ENCODE data around the gene PDIK1L. TPM values are rescaled to one million over a fixed set of nuclear protein-coding genes. Genes with fewer than 3 reads are reported as not detected.
"Not testable (repeated sequence)": the region's sequence is repeated elsewhere in the genome, so short reads cannot be mapped to it uniquely, and the experiment has no call there.

The PDIK1L gene
- total and polyA plus RNA-seq, 2 donors: 6.1 to 11.9 TPM

DNA sequence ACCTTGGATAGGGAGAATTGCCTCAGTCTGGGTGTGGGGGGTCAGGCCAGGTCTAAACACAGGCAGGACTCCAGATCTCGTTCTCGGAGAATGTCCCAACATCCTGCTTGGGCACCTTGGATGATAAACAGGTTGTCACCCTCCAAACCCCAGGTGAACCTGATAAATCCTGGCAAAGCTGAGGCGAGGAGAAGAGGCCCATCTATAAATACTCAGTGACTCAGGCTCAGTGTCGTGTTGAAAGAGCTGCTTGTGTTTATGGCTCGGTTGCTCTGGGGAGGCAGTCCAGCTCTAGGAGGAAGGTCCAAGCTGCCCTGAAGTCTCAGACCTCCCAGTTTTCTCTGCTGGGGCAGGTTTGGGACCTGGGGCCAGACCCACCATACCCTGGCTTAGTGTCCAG is 28.4 kb upstream of the PDIK1L start:
- 82% methylated on average over 5 of the region's 5 CpGs for WGBS
- peaks cover 0 to 20% of the 10 kb centered on the region in 2 donors for H3K27me3 ChIP-seq (ENCODE audit: control insufficient read depth in 2 of 2, insufficient read depth in 1 of 2, low read length in 1 of 2)
- no peaks in the 10 kb centered on the region for H3K4me1 ChIP-seq (ENCODE audit: control insufficient read depth in 2 of 2, insufficient read depth in 2 of 2, low read length in 2 of 2)
- H3K36me3 ChIP-seq (ENCODE audit: control insufficient read depth in 2 of 2, insufficient read depth in 2 of 2, low read length in 1 of 2): no peaks in the 10 kb centered on the region
- no peak overlapping the region for H3K4me3 ChIP-seq (ENCODE audit: low read length in 2 of 2)
- no peak for DNase-seq (ENCODE audit: low read depth in 6 of 9, low spot score in 9 of 9)
- no peak overlapping the region for H3K27ac ChIP-seq (ENCODE audit: low read depth in 1 of 2, low read length in 1 of 2)
- H3K9me3 ChIP-seq (ENCODE audit: control insufficient read depth in 2 of 2, insufficient read depth in 1 of 2, low read length in 1 of 2): no peaks in the 10 kb centered on the region

DNA sequence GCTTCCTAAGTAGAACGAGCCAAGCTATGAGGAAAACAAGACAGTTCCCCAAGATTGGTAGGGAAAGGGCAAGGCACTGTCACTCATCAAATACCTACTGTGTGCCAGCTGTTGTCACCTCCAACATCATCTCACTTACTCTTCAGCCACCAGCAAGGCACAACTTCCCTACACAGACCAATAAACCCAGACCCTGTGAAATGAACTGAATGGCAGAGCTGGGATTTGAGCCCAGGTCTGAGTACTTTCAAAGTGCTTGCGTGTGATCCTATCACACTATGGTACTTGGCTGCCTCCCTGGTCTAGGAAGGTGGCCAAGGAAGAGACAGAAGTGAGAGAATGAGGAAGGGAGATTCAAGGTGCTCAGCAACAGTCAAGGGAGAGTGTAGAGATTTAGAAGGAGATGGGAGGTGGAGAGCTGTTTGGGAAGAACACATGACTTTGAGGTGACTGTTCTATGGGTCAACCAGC is 27.5 kb upstream of the PDIK1L start:
- DNase-seq (ENCODE audit: low read depth in 6 of 9, low spot score in 9 of 9): no peak
- H3K9me3 ChIP-seq (ENCODE audit: control insufficient read depth in 2 of 2, insufficient read depth in 1 of 2, low read length in 1 of 2): no peaks in the 10 kb centered on the region
- no peak overlapping the region for H3K27ac ChIP-seq (ENCODE audit: low read depth in 1 of 2, low read length in 1 of 2)
- H3K4me1 ChIP-seq (ENCODE audit: control insufficient read depth in 2 of 2, insufficient read depth in 2 of 2, low read length in 2 of 2): no peaks in the 10 kb centered on the region
- no peak overlapping the region for H3K4me3 ChIP-seq (ENCODE audit: low read length in 2 of 2)
- 84% methylated on average over 2 of the region's 2 CpGs for WGBS
- H3K27me3 ChIP-seq (ENCODE audit: control insufficient read depth in 2 of 2, insufficient read depth in 1 of 2, low read length in 1 of 2): peaks cover 0 to 14% of the 10 kb centered on the region in 2 donors
- H3K36me3 ChIP-seq (ENCODE audit: control insufficient read depth in 2 of 2, insufficient read depth in 2 of 2, low read length in 1 of 2): no peaks in the 10 kb centered on the region

DNA sequence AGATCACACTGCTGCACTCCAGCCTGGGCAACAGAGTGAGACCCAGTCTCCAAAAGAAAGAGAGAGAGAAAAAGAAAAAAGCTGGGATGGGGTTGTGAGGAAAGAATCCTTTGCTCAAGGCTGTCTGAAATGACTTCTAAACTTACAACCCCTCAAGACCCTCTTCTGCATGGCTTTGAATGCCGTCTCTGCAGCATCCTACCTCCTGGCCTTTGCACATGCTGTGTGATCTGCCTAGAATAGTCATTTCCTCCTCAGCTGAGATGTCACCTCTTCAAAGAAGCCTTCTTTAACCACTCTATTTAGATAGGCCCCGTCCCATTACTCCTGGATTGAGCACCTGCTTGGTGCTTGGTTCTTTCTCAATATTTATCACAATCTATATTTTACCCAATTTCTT is 26.8 kb upstream of the PDIK1L start:
- Histone ChIP-seq H3K4me1 (ENCODE audit: control insufficient read depth in 2 of 2, insufficient read depth in 2 of 2, low read length in 2 of 2) (no peaks in the 10 kb centered on the region), H3K9me3 (ENCODE audit: control insufficient read depth in 2 of 2, insufficient read depth in 1 of 2, low read length in 1 of 2) (no peaks in the 10 kb centered on the region), H3K36me3 (ENCODE audit: control insufficient read depth in 2 of 2, insufficient read depth in 2 of 2, low read length in 1 of 2) (no peaks in the 10 kb centered on the region), H3K4me3 (ENCODE audit: low read length in 2 of 2) (no peak overlapping the region), H3K27ac (ENCODE audit: low read depth in 1 of 2, low read length in 1 of 2) (no peak overlapping the region), H3K27me3 (ENCODE audit: control insufficient read depth in 2 of 2, insufficient read depth in 1 of 2, low read length in 1 of 2) (peaks cover 0 to 16% of the 10 kb centered on the region in 2 donors)
- no peak for DNase-seq (ENCODE audit: low read depth in 6 of 9, low spot score in 9 of 9)
- WGBS: 72% methylated on average over 2 of the region's 2 CpGs

DNA sequence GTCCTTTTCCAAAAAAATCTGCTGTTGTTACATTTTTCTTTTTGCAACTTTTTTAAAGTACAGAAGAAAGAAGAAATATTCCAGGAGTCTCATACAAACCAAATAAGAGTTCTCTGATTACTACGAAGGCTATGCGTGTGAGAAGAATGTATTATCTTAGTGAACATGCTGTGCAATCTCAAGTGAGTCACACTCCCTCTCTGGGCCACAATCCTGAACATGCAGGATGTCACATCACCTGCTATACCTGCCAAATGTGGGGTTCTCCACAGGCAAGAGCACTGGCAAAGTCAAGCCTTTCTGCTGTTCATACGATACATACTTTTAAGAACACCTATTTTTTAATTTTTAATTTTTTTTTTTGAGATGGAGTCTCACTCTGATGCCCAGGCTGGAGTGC is 22.5 kb upstream of the PDIK1L start:
- Histone ChIP-seq H3K4me3 (ENCODE audit: low read length in 2 of 2) (no peak overlapping the region), H3K36me3 (ENCODE audit: control insufficient read depth in 2 of 2, insufficient read depth in 2 of 2, low read length in 1 of 2) (no peaks in the 10 kb centered on the region), H3K9me3 (ENCODE audit: control insufficient read depth in 2 of 2, insufficient read depth in 1 of 2, low read length in 1 of 2) (no peaks in the 10 kb centered on the region), H3K27ac (ENCODE audit: low read depth in 1 of 2, low read length in 1 of 2) (no peak overlapping the region), H3K27me3 (ENCODE audit: control insufficient read depth in 2 of 2, insufficient read depth in 1 of 2, low read length in 1 of 2) (peaks cover 2 to 33% of the 10 kb centered on the region in 2 donors), H3K4me1 (ENCODE audit: control insufficient read depth in 2 of 2, insufficient read depth in 2 of 2, low read length in 2 of 2) (no peaks in the 10 kb centered on the region)
- WGBS: 98% methylated on average over 3 of the region's 3 CpGs
- no peak for DNase-seq (ENCODE audit: low read depth in 6 of 9, low spot score in 9 of 9)

DNA sequence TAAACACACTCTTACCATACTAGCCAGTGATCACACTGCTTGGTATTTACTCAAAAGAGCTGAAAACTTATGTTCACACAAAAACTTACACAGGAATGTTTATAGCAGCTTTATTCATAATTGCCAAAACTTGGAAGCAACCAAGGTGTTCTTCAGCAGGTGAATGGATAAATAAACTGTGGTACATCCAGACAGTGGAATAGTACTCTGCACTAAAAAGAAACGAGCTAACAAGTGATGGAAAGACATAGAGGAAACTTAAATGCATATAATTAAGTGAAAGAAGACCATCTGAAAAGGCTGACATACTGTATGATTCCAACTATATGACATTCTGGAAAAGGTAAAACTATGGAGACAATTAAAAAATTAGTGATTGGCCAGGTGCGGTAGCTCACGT is 20.7 kb upstream of the PDIK1L start:
- 97% methylated on average over 3 of the region's 3 CpGs for WGBS
- Histone ChIP-seq H3K27me3 (ENCODE audit: control insufficient read depth in 2 of 2, insufficient read depth in 1 of 2, low read length in 1 of 2) (peaks cover 2 to 39% of the 10 kb centered on the region in 2 donors), H3K4me1 (ENCODE audit: control insufficient read depth in 2 of 2, insufficient read depth in 2 of 2, low read length in 2 of 2) (no peaks in the 10 kb centered on the region), H3K36me3 (ENCODE audit: control insufficient read depth in 2 of 2, insufficient read depth in 2 of 2, low read length in 1 of 2) (no peaks in the 10 kb centered on the region), H3K4me3 (ENCODE audit: low read length in 2 of 2) (no peak overlapping the region), H3K27ac (ENCODE audit: low read depth in 1 of 2, low read length in 1 of 2) (no peak overlapping the region), H3K9me3 (ENCODE audit: control insufficient read depth in 2 of 2, insufficient read depth in 1 of 2, low read length in 1 of 2) (no peaks in the 10 kb centered on the region)
- no peak for DNase-seq (ENCODE audit: low read depth in 6 of 9, low spot score in 9 of 9)

DNA sequence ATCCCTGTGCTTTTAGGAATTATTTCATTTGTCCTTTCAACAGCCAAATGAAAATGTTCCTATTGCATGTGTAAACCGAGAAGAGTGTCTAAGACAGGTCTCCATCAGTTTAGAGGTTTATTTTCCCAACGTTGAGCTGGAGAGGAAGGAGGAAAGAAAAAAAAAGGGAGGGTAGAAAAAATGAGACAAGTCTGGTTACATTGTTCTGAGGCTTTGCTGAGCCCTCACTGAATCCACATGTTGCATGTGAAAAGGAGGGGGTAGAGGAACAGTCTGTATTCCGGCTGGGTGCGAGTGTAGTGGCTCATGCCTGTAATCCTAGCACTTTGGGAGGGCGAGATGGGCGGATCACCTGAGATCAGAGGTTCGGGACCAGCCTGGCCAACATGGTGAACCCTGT is 19.2 kb upstream of the PDIK1L start:
- no peak for DNase-seq (ENCODE audit: low read depth in 6 of 9, low spot score in 9 of 9)
- no peaks in the 10 kb centered on the region for H3K4me1 ChIP-seq (ENCODE audit: control insufficient read depth in 2 of 2, insufficient read depth in 2 of 2, low read length in 2 of 2)

DNA sequence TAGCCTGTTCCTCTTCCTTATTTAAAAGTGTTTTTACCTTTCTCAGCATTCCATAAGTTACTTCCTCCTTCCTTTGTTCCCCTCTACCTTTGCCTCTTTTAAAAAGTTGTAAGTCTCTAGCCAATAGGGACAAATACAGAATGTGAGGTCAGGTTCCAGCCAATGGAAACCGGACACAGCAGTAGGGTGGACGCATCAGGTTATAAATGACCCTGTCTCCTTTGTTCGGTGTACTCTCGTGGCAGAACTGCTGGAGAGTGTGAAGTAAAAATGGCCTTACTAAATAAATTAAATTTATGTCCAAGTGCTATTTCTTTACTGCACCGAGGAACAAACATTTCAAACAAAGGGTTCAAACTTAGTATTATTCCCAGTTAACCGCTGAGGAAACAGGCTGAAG is 18.1 kb upstream of the PDIK1L start:
- H3K9me3 ChIP-seq (ENCODE audit: control insufficient read depth in 2 of 2, insufficient read depth in 1 of 2, low read length in 1 of 2); DNase-seq (ENCODE audit: low read depth in 6 of 9, low spot score in 9 of 9): not testable (repeated sequence)

More for the DNA sequence above, 19.2 kb upstream of the PDIK1L start:
- Histone ChIP-seq H3K27me3 (ENCODE audit: control insufficient read depth in 2 of 2, insufficient read depth in 1 of 2, low read length in 1 of 2) (peaks cover 2 to 46% of the 10 kb centered on the region in 2 donors), H3K36me3 (ENCODE audit: control insufficient read depth in 2 of 2, insufficient read depth in 2 of 2, low read length in 1 of 2) (no peaks in the 10 kb centered on the region), H3K9me3 (ENCODE audit: control insufficient read depth in 2 of 2, insufficient read depth in 1 of 2, low read length in 1 of 2) (no peaks in the 10 kb centered on the region), H3K4me3 (ENCODE audit: low read length in 2 of 2) (no peak overlapping the region), H3K27ac (ENCODE audit: low read depth in 1 of 2, low read length in 1 of 2) (no peak overlapping the region)
- 79% methylated on average over 7 of the region's 7 CpGs for WGBS

DNA sequence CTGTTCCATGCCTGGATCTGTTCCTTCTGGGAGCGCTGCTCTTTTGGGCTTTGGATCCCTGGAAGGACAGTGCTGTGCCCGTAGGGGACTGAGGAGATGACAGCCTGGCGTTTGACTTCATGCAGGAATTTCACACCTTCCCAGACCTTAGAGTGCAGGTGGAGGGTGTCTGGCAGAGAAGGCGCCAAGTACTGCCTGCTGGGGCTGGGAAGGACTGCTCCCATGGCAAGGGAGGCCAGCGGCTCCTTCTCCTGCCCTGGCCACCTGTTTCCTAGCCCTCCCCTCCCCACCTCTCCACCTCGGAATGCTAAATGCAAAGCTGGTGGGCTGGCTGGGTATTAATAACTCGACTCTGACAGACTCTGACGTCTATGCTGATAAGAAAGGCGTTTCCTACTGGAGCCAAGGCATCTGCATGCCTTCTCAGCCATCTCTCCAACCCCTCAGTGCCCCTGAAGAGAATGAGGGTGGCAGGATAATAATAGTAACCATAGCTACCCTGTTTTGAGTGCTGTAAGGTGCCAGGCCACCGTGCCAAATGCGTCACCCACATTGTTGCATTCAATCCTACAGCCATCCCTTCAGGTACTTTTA is 17.5 kb upstream of the PDIK1L start:
- WGBS: 55% methylated on average over 11 of the region's 11 CpGs
- Histone ChIP-seq H3K27me3 (ENCODE audit: control insufficient read depth in 2 of 2, insufficient read depth in 1 of 2, low read length in 1 of 2) (peaks cover 2 to 49% of the 10 kb centered on the region in 2 donors), H3K4me3 (ENCODE audit: low read length in 2 of 2) (no peak overlapping the region), H3K27ac (ENCODE audit: low read depth in 1 of 2, low read length in 1 of 2) (no peak overlapping the region), H3K4me1 (ENCODE audit: control insufficient read depth in 2 of 2, insufficient read depth in 2 of 2, low read length in 2 of 2) (no peaks in the 10 kb centered on the region), H3K36me3 (ENCODE audit: control insufficient read depth in 2 of 2, insufficient read depth in 2 of 2, low read length in 1 of 2) (no peaks in the 10 kb centered on the region), H3K9me3 (ENCODE audit: control insufficient read depth in 2 of 2, insufficient read depth in 1 of 2, low read length in 1 of 2) (no peaks in the 10 kb centered on the region)
- no peak for DNase-seq (ENCODE audit: low read depth in 6 of 9, low spot score in 9 of 9)

More for the DNA sequence above, 18.1 kb upstream of the PDIK1L start:
- not testable (repeated sequence) for H3K4me1 ChIP-seq (ENCODE audit: control insufficient read depth in 2 of 2, insufficient read depth in 2 of 2, low read length in 2 of 2); H3K27ac ChIP-seq (ENCODE audit: low read depth in 1 of 2, low read length in 1 of 2); H3K36me3 ChIP-seq (ENCODE audit: control insufficient read depth in 2 of 2, insufficient read depth in 2 of 2, low read length in 1 of 2); H3K4me3 ChIP-seq (ENCODE audit: low read length in 2 of 2)
- peaks cover 2 to 49% of the 10 kb centered on the region in 2 donors for H3K27me3 ChIP-seq (ENCODE audit: control insufficient read depth in 2 of 2, insufficient read depth in 1 of 2, low read length in 1 of 2)
- 56% methylated on average over 6 of the region's 6 CpGs for WGBS

DNA sequence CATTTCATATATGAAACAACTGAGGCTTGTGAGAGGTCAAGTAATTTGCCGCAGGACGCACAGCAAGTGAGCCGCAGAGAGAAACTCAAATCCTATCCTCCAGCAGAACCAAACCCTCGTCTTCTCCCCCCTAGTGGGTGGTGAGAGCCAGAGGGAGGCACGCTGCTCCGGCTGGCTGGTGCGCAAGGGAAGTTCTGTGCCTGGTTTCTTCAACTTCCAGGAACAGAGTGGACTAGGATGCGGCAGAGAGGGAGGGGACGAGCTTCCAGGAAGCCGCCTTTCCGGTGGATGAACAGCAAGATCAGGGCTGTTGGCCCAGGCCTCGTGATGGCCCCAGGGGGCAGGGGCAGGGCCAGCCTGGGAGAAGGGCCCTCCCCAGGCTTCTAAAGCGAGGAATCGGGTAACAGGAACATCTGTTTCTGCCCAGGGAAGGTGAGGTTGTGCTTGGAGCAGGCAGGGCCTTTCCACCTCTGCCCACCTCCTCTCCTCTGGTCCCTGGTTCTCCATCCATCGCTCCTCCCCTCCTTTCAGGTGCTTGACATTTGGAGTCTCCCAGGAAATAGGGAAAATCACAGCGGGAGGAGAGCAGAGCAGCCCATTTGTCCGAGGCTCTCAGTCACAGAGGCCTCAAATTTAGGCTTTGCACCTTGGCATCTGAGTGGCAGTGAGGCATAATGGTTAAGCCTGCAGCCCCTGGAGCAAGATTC is 16.8 kb upstream of the PDIK1L start:
- H3K27me3 ChIP-seq (ENCODE audit: control insufficient read depth in 2 of 2, insufficient read depth in 1 of 2, low read length in 1 of 2): peaks cover 2 to 46% of the 10 kb centered on the region in 2 donors
- no peak for DNase-seq (ENCODE audit: low read depth in 6 of 9, low spot score in 9 of 9)
- H3K9me3 ChIP-seq (ENCODE audit: control insufficient read depth in 2 of 2, insufficient read depth in 1 of 2, low read length in 1 of 2): no peaks in the 10 kb centered on the region
- WGBS: 76% methylated on average over 17 of the region's 17 CpGs
- no peak overlapping the region for H3K27ac ChIP-seq (ENCODE audit: low read depth in 1 of 2, low read length in 1 of 2)
- H3K36me3 ChIP-seq (ENCODE audit: control insufficient read depth in 2 of 2, insufficient read depth in 2 of 2, low read length in 1 of 2): no peaks in the 10 kb centered on the region
- H3K4me3 ChIP-seq (ENCODE audit: low read length in 2 of 2): no peak overlapping the region
- H3K4me1 ChIP-seq (ENCODE audit: control insufficient read depth in 2 of 2, insufficient read depth in 2 of 2, low read length in 2 of 2): no peaks in the 10 kb centered on the region

All from thymus (tissue), 11 donors.